A549 (cell line): Measurements from ENCODE around the gene CBFA2T2.

ENCODE experiments used
- CEBPB ChIP-seq, 2 experiments: fragments of >200 bp in 1 of 2; sonication (Bioruptor Twin) in 1 of 2; formaldehyde crosslinking in 1 of 2; IDR thresholded peaks; 2 replicates each; pipeline ENCODE4 v1.6.1; 2012 to 2016
- JUNB ChIP-seq: fragments of >200 bp; sonication (Bioruptor Twin); formaldehyde crosslinking; IDR thresholded peaks from 2 replicates; pipeline ENCODE4 v1.6.1; 2016
- KDM5A ChIP-seq: fragments of 200-600 bp; sonication (generic); IDR thresholded peaks from 2 replicates; pipeline ENCODE4 v1.6.1; 2016; ENCODE audit warnings: antibody characterized with exemption, mild to moderate bottlenecking
- TF ChIP-seq, protein P1 (sequence below): fragments of >200 bp; sonication (Bioruptor Twin); formaldehyde crosslinking; IDR thresholded peaks from 3 replicates; pipeline ENCODE4 v1.5.1; 2016

DNA sequence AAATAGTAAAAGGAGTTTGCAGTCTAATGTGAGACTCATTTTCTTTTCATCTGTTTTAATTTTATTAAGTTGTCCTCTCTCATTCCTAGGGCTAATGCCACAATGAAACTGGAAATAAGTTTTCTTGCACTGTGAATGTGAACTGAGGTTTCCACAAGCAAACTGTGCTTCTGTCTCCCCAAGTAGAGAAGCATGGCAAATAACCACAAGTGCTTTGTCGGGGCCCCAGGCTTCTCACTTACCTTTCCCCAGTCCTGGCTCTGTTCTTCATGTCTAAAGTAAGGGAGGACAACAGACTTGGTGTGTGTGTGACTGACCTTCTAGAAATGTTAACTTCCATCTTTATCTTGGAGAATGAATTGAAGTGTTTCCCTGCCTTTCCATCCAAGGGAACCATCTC is 80.8 kb downstream of the CBFA2T2 start:
- TF ChIP-seq KDM5A (no peak), CEBPB (IDR thresholded peaks at IDR 0.05) (no peak), JUNB (no peak)
- TF ChIP-seq, protein P1, sequence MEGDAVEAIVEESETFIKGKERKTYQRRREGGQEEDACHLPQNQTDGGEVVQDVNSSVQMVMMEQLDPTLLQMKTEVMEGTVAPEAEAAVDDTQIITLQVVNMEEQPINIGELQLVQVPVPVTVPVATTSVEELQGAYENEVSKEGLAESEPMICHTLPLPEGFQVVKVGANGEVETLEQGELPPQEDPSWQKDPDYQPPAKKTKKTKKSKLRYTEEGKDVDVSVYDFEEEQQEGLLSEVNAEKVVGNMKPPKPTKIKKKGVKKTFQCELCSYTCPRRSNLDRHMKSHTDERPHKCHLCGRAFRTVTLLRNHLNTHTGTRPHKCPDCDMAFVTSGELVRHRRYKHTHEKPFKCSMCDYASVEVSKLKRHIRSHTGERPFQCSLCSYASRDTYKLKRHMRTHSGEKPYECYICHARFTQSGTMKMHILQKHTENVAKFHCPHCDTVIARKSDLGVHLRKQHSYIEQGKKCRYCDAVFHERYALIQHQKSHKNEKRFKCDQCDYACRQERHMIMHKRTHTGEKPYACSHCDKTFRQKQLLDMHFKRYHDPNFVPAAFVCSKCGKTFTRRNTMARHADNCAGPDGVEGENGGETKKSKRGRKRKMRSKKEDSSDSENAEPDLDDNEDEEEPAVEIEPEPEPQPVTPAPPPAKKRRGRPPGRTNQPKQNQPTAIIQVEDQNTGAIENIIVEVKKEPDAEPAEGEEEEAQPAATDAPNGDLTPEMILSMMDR, result no peak
